CD4-positive, alpha-beta T cell treated with Interleukin-17A for 4 hours (primary cell): Measurements from ENCODE around the gene CEP162.
"Not testable (repeated sequence)": the region's sequence is repeated elsewhere in the genome, so short reads cannot be mapped to it uniquely, and the experiment has no call there.

ENCODE experiments used
- DNase-seq: peaks from one replicate; pipeline ENCODE4 v3.0.0-alpha.2; 2020; ENCODE audit warnings: mixed read lengths

The CEP162 gene

DNA sequence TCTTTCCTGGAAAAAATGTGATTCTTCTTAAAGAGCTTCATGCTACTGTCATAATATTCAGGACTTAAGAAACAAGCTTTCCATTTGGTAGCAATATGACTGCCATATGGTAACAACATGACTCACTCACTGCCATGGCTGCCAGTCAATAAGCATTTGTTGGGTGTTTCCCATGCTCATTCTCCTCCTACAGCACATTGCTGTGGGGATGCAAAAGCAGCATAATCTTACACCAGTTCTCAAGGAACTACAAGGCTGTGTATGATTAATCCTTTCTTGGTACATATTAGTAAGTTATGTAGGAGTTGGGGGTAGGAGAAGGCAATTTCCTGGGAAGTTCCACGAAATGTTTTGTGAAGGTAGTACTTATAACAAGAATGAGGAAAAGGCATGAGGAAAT, 76.7 kb downstream of the CEP162 start:
- DNase-seq = no peak

DNA sequence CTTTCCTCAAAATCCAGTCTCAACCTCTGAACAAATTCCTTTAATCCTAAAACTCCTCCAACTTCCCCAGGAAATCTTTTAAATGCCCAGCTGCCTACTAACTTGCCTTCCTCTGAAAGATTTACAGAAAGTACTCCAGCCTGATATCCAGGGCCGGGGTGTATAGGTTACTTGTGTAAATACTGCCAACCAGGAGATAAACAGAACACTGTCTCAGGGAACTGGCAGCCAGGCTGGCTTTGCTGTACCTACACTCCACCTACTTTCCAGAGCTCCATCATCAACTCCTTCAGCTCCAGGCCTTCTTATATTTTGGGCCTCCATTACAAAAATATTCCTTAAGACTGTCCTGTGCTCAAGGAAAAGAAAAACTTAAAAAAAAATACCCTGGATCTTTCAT, 85.9 kb downstream of the CEP162 start:
- DNase-seq = no peak

DNA sequence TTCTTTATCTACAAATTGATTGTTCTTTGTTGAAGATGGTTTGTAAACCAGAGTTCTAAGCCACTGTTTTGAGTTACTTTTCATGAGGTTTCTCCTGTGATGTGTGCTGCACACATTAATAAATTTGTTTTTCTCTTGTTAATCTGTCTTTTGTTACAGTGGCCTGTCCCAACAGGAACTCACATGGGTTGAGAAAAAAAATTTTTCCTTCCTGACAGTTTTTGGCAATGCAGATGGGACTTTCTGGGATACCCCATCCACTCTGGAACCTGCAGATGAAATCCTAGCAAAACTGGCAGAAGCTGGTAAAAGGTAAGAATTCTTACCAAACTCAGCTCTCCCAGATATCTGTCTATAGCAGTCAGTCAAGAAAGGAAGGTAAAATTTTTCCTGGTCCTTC, 88.1 kb downstream of the CEP162 start:
- no peak for DNase-seq

GRCh38 chr6:84137989-84138575, 89.4 kb downstream of the CEP162 start:
- no peak for DNase-seq

DNA sequence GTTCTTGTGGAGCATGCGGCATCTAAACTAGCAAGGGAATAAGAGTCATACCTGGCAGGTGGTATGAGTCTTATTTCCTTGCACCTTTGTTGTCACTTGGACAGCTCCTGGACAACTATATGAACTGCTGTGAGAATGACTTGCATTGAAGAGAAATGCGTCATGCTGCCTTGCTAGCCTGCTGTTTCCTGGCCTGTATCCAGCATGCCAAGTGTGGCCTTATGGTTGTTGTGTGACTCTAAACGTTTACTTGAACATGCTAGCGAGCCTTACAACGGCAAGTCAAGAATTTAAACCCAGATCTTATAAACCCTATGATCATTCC, 90.4 kb downstream of the CEP162 start:
- DNase-seq = no peak

DNA sequence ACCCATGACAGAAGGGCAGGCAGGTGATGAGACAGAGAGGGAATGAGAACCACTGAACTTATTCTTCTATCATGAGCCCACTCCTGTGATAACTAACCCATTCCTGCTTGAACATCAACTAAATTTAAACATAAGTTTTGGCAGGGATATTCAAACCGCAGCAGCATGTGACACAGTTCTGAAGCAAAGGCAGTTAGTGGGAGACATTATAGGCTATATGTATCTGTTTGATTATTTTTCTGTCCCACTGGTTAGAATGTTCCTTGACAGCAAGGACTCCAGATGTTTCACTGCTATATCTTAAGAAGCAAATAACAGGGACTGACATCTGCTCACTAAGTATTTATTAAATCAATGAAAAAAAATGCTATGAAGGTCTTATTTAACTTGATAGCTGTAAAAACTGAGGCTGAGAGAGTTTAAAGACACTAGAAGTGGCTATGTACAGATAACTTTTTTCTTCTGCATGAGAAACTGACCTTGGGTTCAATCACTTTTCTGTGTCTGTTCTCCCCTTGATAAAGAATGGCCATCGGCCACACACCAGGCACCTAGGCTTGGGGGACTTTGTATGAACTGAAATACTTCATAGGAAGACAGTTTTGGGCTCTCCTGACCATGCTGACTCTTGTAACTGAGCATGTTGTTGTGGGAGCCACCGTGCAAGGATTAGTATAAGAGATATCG, 90.9 kb downstream of the CEP162 start:
- no peak for DNase-seq

- no peak for DNase-seq
Measured at GRCh38 chr6:84135291-84135690, 92.2 kb downstream of the CEP162 start.

GRCh38 chr6:84133385-84133784, 94.1 kb downstream of the CEP162 start:
- DNase-seq = not testable (repeated sequence)

DNA sequence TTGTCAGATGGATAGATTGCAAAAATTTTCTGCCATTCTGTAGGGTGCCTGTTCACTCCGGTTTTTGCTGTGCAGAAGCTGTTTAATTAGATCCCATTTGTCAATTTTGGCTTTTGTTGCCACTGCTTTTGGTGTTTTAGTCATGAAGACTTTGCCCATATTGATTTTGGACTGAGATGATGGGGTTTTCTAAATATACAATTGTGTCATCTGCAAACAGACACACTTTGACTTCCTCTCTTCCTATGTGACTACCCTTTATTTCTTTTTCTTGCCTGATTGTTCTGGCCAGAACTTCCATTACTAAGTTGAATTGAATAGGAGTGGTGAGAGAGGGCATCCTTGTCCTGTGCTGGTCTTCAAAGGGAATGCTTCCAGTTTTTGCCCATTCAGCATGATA, 97.9 kb downstream of the CEP162 start:
- not testable (repeated sequence) for DNase-seq

DNA sequence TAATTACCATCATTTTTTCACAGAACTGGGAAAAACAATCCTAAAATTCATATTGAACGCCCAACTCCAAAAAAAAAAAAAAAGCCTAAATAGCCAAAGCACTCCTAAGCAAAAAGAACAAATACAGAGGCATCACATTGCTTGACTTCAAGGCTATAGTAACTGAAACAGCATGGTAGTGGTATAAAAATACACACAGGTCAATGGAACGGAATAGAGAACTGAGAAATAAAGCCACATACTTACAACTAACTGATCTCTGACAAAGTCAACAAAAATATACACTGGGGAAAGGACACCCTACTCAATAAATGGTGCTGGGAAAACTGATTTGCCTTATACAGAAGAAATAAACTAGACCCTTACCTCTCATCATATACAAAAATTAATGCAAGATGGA, 104.3 kb downstream of the CEP162 start:
- DNase-seq = no peak

- no peak for DNase-seq
Measured at GRCh38 chr6:84119277-84119676, 108.2 kb downstream of the CEP162 start.

- no peak for DNase-seq
Measured at GRCh38 chr6:84118191-84118590, 109.3 kb downstream of the CEP162 start.

- not testable (repeated sequence) for DNase-seq
Measured at GRCh38 chr6:84114933-84115594, 112.4 kb downstream of the CEP162 start.

DNA sequence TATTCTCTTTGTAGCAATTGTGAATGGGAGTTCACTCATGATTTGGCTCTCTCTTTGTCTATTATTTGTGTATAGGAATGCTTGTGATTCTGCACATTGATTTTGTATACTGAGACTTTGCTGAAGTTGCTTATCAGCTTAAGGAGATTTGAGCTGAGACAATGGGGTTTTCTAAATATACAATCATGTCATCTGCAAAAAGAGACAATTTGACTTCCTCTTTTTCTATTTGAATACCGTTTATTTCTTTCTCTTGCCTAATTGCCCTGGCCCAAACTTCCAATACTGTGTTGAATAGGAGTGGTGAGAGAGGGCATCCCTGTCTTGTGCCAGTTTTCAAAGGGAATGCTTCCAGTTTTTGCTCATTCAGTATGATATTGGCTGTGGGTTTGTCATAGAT, 116.1 kb downstream of the CEP162 start:
- DNase-seq = not testable (repeated sequence)

GRCh38 chr6:84107495-84107894, 119.9 kb downstream of the CEP162 start:
- no peak for DNase-seq

- DNase-seq = not testable (repeated sequence)
Measured at GRCh38 chr6:84105215-84105924, 122.1 kb downstream of the CEP162 start.

- no peak for DNase-seq
Measured at GRCh38 chr6:84103029-84103428, 124.4 kb downstream of the CEP162 start.

DNA sequence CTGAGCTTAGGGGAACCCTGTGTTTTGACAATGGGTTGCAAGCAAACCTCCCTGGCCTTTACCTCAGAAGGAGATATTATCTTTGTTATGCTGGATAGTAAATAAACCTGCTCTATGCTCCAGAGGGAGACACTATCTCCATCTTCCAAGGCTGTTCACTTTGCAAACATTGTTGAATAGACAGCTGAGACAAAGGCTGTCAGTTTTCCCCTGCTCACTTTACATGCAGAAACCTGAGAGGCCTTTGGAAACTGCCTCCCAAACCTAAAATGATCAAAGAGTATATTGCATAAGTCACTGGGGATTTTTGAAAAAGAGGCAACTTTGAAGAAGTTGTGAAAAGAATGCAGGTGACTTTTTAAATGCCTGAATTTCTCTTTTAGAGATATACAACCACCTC, 132.3 kb downstream of the CEP162 start:
- DNase-seq = no peak

DNA sequence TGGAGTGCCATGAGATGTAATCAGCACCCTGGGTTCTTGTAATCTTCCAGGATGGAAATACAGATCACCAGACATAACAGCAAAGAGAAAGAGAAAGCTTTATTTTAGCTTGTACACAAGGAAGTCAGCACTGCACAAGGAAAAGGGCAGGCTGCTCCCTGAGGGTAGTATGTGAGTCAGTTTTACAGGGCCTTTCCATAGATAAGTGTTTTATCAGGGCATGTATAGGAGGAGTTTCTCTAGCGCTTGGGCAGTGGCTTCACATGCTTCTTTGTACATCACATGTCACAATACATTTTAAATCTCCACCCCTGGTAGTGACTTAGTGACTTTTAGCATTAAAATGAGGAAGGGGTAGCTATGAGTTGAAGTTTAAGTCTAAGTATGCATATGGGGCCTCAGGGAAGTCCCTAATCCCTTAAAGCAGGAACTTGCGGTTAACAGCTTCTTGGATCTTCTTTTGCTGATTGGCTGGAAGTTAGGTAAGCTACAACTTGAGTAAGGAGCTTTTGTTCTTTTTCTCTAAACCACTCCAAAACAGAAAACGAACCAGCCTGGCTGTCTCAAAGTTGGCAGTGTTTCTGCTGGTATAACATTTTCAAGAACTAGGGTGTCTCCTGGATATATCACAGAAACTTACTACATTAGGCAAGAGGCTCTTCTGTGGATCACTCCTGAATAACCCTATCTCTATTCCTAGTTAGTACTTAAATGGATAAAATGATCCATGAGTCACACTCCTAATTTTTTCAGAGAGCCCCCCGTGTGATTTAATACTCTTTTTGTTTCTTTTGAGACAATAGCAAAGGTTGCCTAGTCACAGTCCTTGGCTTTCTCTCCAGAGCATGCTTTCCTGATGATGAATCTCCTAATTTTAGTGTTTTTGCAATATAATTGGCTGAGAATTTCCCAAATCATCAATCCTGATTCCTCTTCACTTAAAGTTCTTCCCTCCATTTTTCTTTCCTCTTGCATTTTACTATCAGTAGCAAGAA, 133.7 kb downstream of the CEP162 start:
- DNase-seq = no peak

- DNase-seq = no peak
Measured at GRCh38 chr6:84089552-84089951, 137.9 kb downstream of the CEP162 start.

- DNase-seq = no peak
Measured at GRCh38 chr6:84089081-84089480, 138.4 kb downstream of the CEP162 start.
